Measurements from ENCODE around the gene MPZL1.
A peak's percentile ranks its signal among the peaks of the same experiment; 100 is the strongest.
"Not testable (repeated sequence)": the region's sequence is repeated elsewhere in the genome, so short reads cannot be mapped to it uniquely, and the experiment has no call there.

Gene MPZL1

GRCh38 chr1:167808104-167808503 lies 86.3 kb downstream of the MPZL1 start:
- DNase-seq: no peak

- no peak for DNase-seq
Observed at GRCh38 chr1:167808690-167809089, 86.9 kb downstream of the MPZL1 start.

GRCh38 chr1:167812972-167813371 lies 91.2 kb downstream of the MPZL1 start:
- no peak for DNase-seq

GRCh38 chr1:167815650-167816049 lies 93.9 kb downstream of the MPZL1 start:
- DNase-seq: no peak

- peak; percentile 56 for DNase-seq
Observed at GRCh38 chr1:167819849-167820683, 98.3 kb downstream of the MPZL1 start.

- DNase-seq: no peak
Observed at GRCh38 chr1:167820684-167821355, 99.0 kb downstream of the MPZL1 start.

GRCh38 chr1:167821356-167821685 lies 99.5 kb downstream of the MPZL1 start:
- no peak for DNase-seq

- DNase-seq: no peak
Observed at GRCh38 chr1:167821969-167822685, 100.3 kb downstream of the MPZL1 start.

- no peak for DNase-seq
Observed at GRCh38 chr1:167824163-167824794, 102.5 kb downstream of the MPZL1 start.

GRCh38 chr1:167825419-167826079 lies 103.8 kb downstream of the MPZL1 start:
- DNase-seq: no peak

- no peak for DNase-seq
Observed at GRCh38 chr1:167826127-167826526, 104.3 kb downstream of the MPZL1 start.

GRCh38 chr1:167829868-167830267 lies 108.1 kb downstream of the MPZL1 start:
- no peak for DNase-seq

GRCh38 chr1:167830668-167831067 lies 108.9 kb downstream of the MPZL1 start:
- DNase-seq: not testable (repeated sequence)

GRCh38 chr1:167832693-167833092 lies 110.9 kb downstream of the MPZL1 start:
- DNase-seq: no peak

GRCh38 chr1:167833904-167834303 lies 112.1 kb downstream of the MPZL1 start:
- DNase-seq: no peak

- no peak for DNase-seq
Observed at GRCh38 chr1:167836197-167836596, 114.4 kb downstream of the MPZL1 start.

- DNase-seq: no peak
Observed at GRCh38 chr1:167837326-167837725, 115.5 kb downstream of the MPZL1 start.

- DNase-seq: no peak
Observed at GRCh38 chr1:167839009-167839408, 117.2 kb downstream of the MPZL1 start.
